ENCODE data around the gene EXOC1. TPM values are rescaled to one million over a fixed set of nuclear protein-coding genes. Genes with fewer than 3 reads are reported as not detected.
"Not testable (repeated sequence)": the region's sequence is repeated elsewhere in the genome, so short reads cannot be mapped to it uniquely, and the experiment has no call there.

Gene EXOC1
- polyA plus RNA-seq, 3 donors = 41.1 to 53.0 (median 52.6) TPM

- DNase-seq (ENCODE audit: extremely low read depth in 1 of 11, low read depth in 9 of 11, low spot score in 4 of 11) = not testable (repeated sequence)
These were observed 82.5 kb downstream of the EXOC1 start for GRCh38 chr4:55935907-55936306.

GRCh38 chr4:55938481-55938880 is 85.0 kb downstream of the EXOC1 start:
- DNase-seq (ENCODE audit: extremely low read depth in 1 of 11, low read depth in 9 of 11, low spot score in 4 of 11) = no peak

- DNase-seq (ENCODE audit: extremely low read depth in 1 of 11, low read depth in 9 of 11, low spot score in 4 of 11) = no peak
These were observed 86.0 kb downstream of the EXOC1 start for GRCh38 chr4:55939421-55939820.

GRCh38 chr4:55941881-55942396 is 88.5 kb downstream of the EXOC1 start:
- no peak for DNase-seq (ENCODE audit: extremely low read depth in 1 of 11, low read depth in 9 of 11, low spot score in 4 of 11)

GRCh38 chr4:55947254-55947882 is 93.9 kb downstream of the EXOC1 start:
- DNase-seq (ENCODE audit: extremely low read depth in 1 of 11, low read depth in 9 of 11, low spot score in 4 of 11) = peak in 1 of 11 donors; percentile 31

- DNase-seq (ENCODE audit: extremely low read depth in 1 of 11, low read depth in 9 of 11, low spot score in 4 of 11) = no peak
These were observed 94.7 kb downstream of the EXOC1 start for GRCh38 chr4:55947912-55948725.

GRCh38 chr4:55948726-55949481 is 95.5 kb downstream of the EXOC1 start, which contains the start of gene CEP135:
Gene CEP135, plus strand, starts transcription at chr4:55948945. Its CDS starts 3,186 bp downstream, at chr4:55952131.
- peak; percentile 83 to 94 (median 91) for DNase-seq (ENCODE audit: extremely low read depth in 1 of 11, low read depth in 9 of 11, low spot score in 4 of 11)

- DNase-seq (ENCODE audit: extremely low read depth in 1 of 11, low read depth in 9 of 11, low spot score in 4 of 11) = no peak
These were observed 96.0 kb downstream of the EXOC1 start for GRCh38 chr4:55949482-55949802.

- no peak for DNase-seq (ENCODE audit: extremely low read depth in 1 of 11, low read depth in 9 of 11, low spot score in 4 of 11)
These were observed 97.9 kb downstream of the EXOC1 start for GRCh38 chr4:55951191-55951922.

Other genes with a start within 250 kb of the EXOC1 start
- gene NMU, start 217.3 kb upstream of the EXOC1 start, polyA plus RNA-seq (ENCODE audit: insufficient read length in 3 of 3) = 10 to 100 TPM; 10.6 to 30.0 (median 12.9) TPM
- gene EXOC1L, start 33.9 kb upstream of the EXOC1 start, polyA plus RNA-seq (ENCODE audit: insufficient read length in 3 of 3) = not detected
- 10 to 100 TPM; 14.1 to 23.8 (median 18.3) TPM for gene CEP135, start 95.3 kb downstream of the EXOC1 start, polyA plus RNA-seq (ENCODE audit: insufficient read length in 3 of 3)

Data from renal cortex interstitium (tissue), 11 donors.